ENCODE measurements around the gene MT3. TPM values are rescaled to one million over a fixed set of nuclear protein-coding genes. Genes with fewer than 3 reads are reported as not detected.

The MT3 gene
- total RNA-seq, 1 donor from 2014 or later: not detected

GRCh38 chr16:56629531-56629930 is 40.2 kb downstream of the MT3 start:
- H3K9me3 Mint-ChIP-seq: no peaks in the 10 kb centered on the region
- H3K27ac Mint-ChIP-seq: no peak overlapping the region
- TF ChIP-seq CTCF (IDR thresholded peaks at IDR 0.05; ENCODE audit: unreplicated experiment): no peak
- H3K27me3 Mint-ChIP-seq (ENCODE audit: low read depth): peaks cover 90% of the 10 kb centered on the region
- H3K4me3 Mint-ChIP-seq: no peak overlapping the region
- no peak for DNase-seq (ENCODE audit: low spot score in 2 of 2, unreplicated experiment in 2 of 2)
- H3K36me3 Mint-ChIP-seq: no peaks in the 10 kb centered on the region
- peaks cover 19% of the 10 kb centered on the region for H3K4me1 Mint-ChIP-seq

- no peak for TF ChIP-seq CTCF (IDR thresholded peaks at IDR 0.05; ENCODE audit: unreplicated experiment)
- Mint-ChIP-seq H3K36me3 (no peaks in the 10 kb centered on the region), H3K4me3 (no peak overlapping the region), H3K9me3 (no peaks in the 10 kb centered on the region), H3K27ac (no peak overlapping the region), H3K4me1 (peaks cover 20% of the 10 kb centered on the region), H3K27me3 (ENCODE audit: low read depth) (peaks cover 90% of the 10 kb centered on the region)
- DNase-seq (ENCODE audit: low spot score in 2 of 2, unreplicated experiment in 2 of 2): no peak
Observed at GRCh38 chr16:56630134-56630533, 40.8 kb downstream of the MT3 start.

GRCh38 chr16:56631197-56631596 is 41.9 kb downstream of the MT3 start:
- H3K4me1 Mint-ChIP-seq: peaks cover 15% of the 10 kb centered on the region
- H3K9me3 Mint-ChIP-seq: no peaks in the 10 kb centered on the region
- peak overlapping the region; percentile 65 for H3K4me3 Mint-ChIP-seq
- no peak for DNase-seq (ENCODE audit: low spot score in 2 of 2, unreplicated experiment in 2 of 2)
- H3K27ac Mint-ChIP-seq: no peak overlapping the region
- H3K27me3 Mint-ChIP-seq (ENCODE audit: low read depth): peaks cover 90% of the 10 kb centered on the region
- no peaks in the 10 kb centered on the region for H3K36me3 Mint-ChIP-seq
- no peak for TF ChIP-seq CTCF (IDR thresholded peaks at IDR 0.05; ENCODE audit: unreplicated experiment)

GRCh38 chr16:56631832-56632155 is 42.5 kb downstream of the MT3 start:
- Mint-ChIP-seq H3K4me3 (peak overlapping the region; percentile 65), H3K27me3 (ENCODE audit: low read depth) (peaks cover 90% of the 10 kb centered on the region), H3K4me1 (peaks cover 15% of the 10 kb centered on the region), H3K9me3 (no peaks in the 10 kb centered on the region), H3K27ac (no peak overlapping the region), H3K36me3 (no peaks in the 10 kb centered on the region)
- no peak for DNase-seq (ENCODE audit: low spot score in 2 of 2, unreplicated experiment in 2 of 2)
- no peak for TF ChIP-seq CTCF (IDR thresholded peaks at IDR 0.05; ENCODE audit: unreplicated experiment)

- no peak for DNase-seq (ENCODE audit: low spot score in 2 of 2, unreplicated experiment in 2 of 2)
- H3K27ac Mint-ChIP-seq: no peak within 1 kb of the TSS
- H3K9me3 Mint-ChIP-seq: no peaks in the 10 kb centered on the region
- TF ChIP-seq CTCF (IDR thresholded peaks at IDR 0.05; ENCODE audit: unreplicated experiment): no peak
- peaks cover 11% of the 10 kb centered on the region for H3K4me1 Mint-ChIP-seq
- H3K4me3 Mint-ChIP-seq: peak within 1 kb of the TSS; percentile 65
- no peaks in the 10 kb centered on the region for H3K36me3 Mint-ChIP-seq
- peaks cover 90% of the 10 kb centered on the region for H3K27me3 Mint-ChIP-seq (ENCODE audit: low read depth)
Observed at GRCh38 chr16:56632156-56632847, 43.0 kb downstream of the MT3 start, which contains the start of gene MT1M. TSS of gene MT1M (plus strand) at chr16:56632659. CDS start at chr16:56632732, 73 bp downstream.
